ENCODE data around the gene CLTCL1.
A peak's percentile ranks its signal among the peaks of the same experiment; 100 is the strongest.
"Not testable (repeated sequence)": the region's sequence is repeated elsewhere in the genome, so short reads cannot be mapped to it uniquely, and the experiment has no call there.

CLTCL1 gene

GRCh38 chr22:19260804-19261203 is 30.7 kb downstream of the CLTCL1 start:
- DNase-seq = no peak
- intact Hi-C loops (cut with DNase I) = no loop called here

DNA sequence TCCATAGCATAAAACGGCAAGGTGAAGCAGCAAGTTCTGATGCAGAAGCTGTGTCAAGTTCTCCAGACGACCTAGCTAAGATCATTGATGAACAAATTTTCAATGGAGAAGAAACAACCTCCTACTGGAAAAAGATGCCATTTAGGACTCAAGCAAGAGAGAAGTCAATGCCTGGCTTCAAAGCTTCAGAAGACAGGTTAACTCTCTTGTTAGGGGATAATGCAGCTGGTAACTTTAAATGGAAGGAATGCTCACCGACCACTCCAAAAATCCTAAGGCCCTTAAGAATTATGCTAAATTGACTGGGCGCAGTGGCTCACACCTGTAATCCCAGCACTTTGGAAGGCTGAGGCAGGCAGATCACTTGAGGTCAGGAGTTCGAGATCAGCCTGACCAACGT is 31.3 kb downstream of the CLTCL1 start:
- no peak for DNase-seq
- intact Hi-C loops (cut with DNase I) = no loop called here

GRCh38 chr22:19258968-19259288 is 32.6 kb downstream of the CLTCL1 start:
- DNase-seq = peak in 1 of 42 donors; percentile 17
- intact Hi-C loops (cut with DNase I) = not testable (repeated sequence)

- peak in 1 of 42 donors; percentile 18 for DNase-seq
- intact Hi-C loops (cut with DNase I) = no loop called here
These were observed 33.1 kb downstream of the CLTCL1 start for GRCh38 chr22:19258371-19258770.

DNA sequence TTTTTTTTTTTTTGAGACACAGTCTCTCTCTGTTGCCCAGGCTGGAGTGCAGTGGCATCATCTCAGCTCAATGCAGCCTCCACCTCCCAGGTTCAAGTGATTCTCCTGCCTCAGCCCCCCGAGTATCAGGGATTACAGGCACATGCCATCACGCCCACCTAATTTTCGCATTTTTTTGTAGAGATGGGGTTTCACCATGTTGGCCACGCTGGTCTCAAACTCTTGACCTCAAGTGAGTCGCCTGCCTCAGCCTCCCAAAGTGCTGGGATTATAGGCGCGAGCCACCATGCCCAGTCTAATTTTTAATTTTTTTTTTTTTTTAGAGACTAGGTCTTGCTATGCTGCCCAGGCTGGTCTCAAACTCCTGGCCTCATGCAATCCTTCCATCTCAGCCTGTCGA is 35.2 kb downstream of the CLTCL1 start:
- intact Hi-C loops (cut with DNase I); DNase-seq: not testable (repeated sequence)

DNA sequence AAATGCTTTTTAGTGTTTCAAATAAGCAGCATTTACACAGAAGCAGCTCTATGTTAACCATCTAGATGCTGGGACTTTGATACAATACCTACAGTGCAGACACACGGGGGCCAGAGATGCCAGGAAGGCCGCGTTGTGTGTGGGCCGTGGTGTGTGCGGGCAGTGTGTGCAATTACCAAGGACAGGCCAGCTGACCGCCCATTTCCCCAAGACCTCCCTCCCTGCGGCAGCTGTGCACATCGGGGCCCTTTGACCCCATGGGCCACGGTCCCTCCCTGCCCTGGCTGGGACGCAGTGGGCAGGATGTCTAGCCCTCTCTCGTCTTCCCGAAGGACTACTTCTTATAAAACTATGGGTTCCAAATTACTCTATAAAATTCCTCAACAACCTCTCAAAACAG is 38.4 kb downstream of the CLTCL1 start:
- intact Hi-C loops (cut with DNase I) = no loop called here
- no peak for DNase-seq

- intact Hi-C loops (cut with DNase I) = no loop called here
- DNase-seq = no peak
These were observed 46.7 kb downstream of the CLTCL1 start for GRCh38 chr22:19244600-19245352.

GRCh38 chr22:19242699-19243098 is 48.8 kb downstream of the CLTCL1 start:
- intact Hi-C loops (cut with DNase I) = no loop called here
- no peak for DNase-seq

DNA sequence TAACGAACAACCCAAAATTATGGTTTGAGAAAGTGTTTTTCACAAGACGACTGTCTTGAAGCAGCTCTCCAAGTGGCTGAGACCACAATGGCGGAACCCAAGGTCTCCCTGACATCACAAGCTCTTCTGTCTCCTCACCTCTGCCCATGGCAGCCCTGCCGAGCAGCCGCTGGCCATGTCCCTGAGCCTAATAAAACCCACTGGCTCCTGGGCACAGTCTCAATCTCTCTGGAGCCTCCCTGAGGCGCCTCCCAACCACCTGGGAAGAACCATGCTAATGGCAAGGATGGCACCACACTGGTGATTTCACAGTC is 50.0 kb downstream of the CLTCL1 start:
- intact Hi-C loops (cut with DNase I) = no loop called here
- DNase-seq = peak in 1 of 42 donors; percentile 21

GRCh38 chr22:19240813-19241592 is 50.5 kb downstream of the CLTCL1 start:
- intact Hi-C loops (cut with DNase I) = no loop called here
- DNase-seq = peak in 1 of 42 donors; percentile 28

DNA sequence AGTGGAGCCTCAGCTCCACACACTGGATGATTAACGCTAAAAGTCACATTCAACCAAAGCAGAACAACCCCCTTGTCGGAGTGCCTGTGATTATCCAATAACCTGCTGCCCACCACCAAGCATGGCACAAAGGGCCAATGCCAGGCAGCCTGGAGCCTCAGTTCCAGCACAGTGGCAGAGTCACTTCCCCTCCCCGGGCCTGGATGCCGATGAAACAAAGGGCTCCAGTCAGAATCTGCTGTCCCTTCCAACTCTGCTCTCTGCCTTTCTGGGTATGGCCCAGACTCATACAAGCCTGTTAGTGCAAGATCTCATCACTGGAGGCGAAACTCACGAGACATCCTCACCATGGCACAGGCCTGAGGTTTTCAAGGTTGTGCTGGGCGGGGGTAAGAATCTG is 52.1 kb downstream of the CLTCL1 start:
- intact Hi-C loops (cut with DNase I) = no loop called here
- DNase-seq = peak in 40 of 42 donors; percentile 22 to 83 (median 60)

GRCh38 chr22:19238900-19239299 is 52.6 kb downstream of the CLTCL1 start:
- no peak for DNase-seq
- intact Hi-C loops (cut with DNase I) = no loop called here

DNA sequence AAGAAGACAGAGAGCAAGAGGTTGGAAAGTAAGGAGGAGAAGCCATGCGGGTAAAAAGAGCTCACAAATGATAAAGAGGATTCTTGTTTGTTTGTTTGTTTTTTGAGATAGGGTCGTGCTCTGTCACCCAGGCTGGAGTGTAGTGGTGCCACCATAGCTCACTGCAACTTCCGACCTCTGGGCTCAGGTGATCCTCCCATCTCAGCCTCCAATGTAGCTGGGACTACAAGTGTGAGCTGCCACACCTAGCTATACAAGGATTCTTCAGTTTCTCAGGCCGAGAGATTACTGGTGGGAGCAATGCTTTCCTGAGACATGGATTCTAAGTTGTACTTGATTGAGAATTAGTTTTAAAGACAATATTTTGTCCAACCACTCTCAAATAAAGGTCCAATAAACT is 55.6 kb downstream of the CLTCL1 start:
- intact Hi-C loops (cut with DNase I) = no loop called here
- DNase-seq = peak in 1 of 42 donors; percentile 12

GRCh38 chr22:19234126-19234896 is 57.2 kb downstream of the CLTCL1 start:
- DNase-seq = peak in 1 of 42 donors; percentile 15
- intact Hi-C loops (cut with DNase I) = no loop called here

- peak in 2 of 42 donors; percentile 16 to 27 for DNase-seq
- intact Hi-C loops (cut with DNase I) = no loop called here
These were observed 58.3 kb downstream of the CLTCL1 start for GRCh38 chr22:19233189-19233661.

DNA sequence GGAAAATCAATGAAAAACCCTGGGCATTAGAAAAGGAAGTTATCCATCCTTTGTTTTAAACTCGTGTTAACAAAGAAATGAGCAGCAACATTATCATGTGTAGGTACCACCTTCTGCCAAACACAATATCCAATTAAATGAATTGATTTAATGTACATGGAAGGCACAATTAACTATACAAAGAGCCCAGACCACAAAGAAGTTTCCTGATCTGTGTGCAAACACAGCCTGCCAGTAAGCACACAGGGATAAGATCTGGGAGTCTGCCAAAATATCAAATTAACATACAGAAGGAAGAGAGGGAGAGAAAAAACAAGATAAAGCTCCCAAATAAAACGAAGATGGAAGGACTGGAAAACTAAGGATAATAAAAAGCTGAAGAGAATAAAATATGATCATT is 58.9 kb downstream of the CLTCL1 start:
- intact Hi-C loops (cut with DNase I) = no loop called here
- peak in 1 of 42 donors; percentile 3 for DNase-seq

- intact Hi-C loops (cut with DNase I) = no loop called here
- DNase-seq = peak in 2 of 42 donors; percentile 1 to 20
These were observed 59.5 kb downstream of the CLTCL1 start for GRCh38 chr22:19231986-19232385.

DNA sequence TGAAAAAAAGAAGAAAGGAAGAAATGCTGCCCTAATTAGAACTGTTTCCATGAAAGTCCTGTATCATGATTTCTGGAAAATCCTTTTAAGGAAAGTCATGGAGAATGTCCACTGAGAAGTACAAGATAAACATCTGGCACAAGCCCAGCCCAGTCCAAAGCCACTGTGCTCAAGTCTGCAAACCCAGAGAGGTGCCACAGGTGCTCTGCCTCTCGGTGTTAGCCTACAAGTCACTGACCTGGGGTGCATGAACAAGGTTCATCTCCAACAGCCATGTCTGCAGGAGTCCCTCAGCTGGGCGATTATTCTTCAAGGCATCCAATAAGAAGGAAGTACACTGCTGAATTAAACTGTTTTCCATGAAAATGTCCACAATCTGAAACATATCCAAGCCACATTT is 61.9 kb downstream of the CLTCL1 start:
- no peak for DNase-seq

GRCh38 chr22:19228179-19228578 is 63.3 kb downstream of the CLTCL1 start:
- peak in 9 of 42 donors; percentile 6 to 40 (median 21) for DNase-seq
- intact Hi-C loops (cut with DNase I) = no loop called here

More for the DNA sequence above, 61.9 kb downstream of the CLTCL1 start:
- intact Hi-C loops (cut with DNase I) = no loop called here

GRCh38 chr22:19226428-19226827 is 65.1 kb downstream of the CLTCL1 start:
- intact Hi-C loops (cut with DNase I) = no loop called here
- DNase-seq = peak in 1 of 42 donors; percentile 34
